HG02840 (cell line): ENCODE measurements around the gene RASL11A.
"Not testable (repeated sequence)": the region's sequence is repeated elsewhere in the genome, so short reads cannot be mapped to it uniquely, and the experiment has no call there.

Experiments used
- ATAC-seq: cut with Tn5 transposase; IDR thresholded peaks from one replicate; pipeline ENCODE4 v1.9.1; 2021; ENCODE audit warnings: mild to moderate bottlenecking, moderate library complexity, moderate number of reproducible peaks; ENCODE audit not compliant: unreplicated experiment, low FRiP score

The RASL11A gene

GRCh38 chr13:27296496-27296895 is 25.9 kb downstream of the RASL11A start:
- no peak for ATAC-seq

- no peak for ATAC-seq
Observed at GRCh38 chr13:27298849-27299248, 28.2 kb downstream of the RASL11A start.

GRCh38 chr13:27300406-27300805 is 29.8 kb downstream of the RASL11A start:
- not testable (repeated sequence) for ATAC-seq

- ATAC-seq = no peak
Observed at GRCh38 chr13:27300941-27301586, 30.4 kb downstream of the RASL11A start.

- ATAC-seq = no peak
Observed at GRCh38 chr13:27302643-27303262, 32.1 kb downstream of the RASL11A start.

- no peak for ATAC-seq
Observed at GRCh38 chr13:27304099-27304498, 33.5 kb downstream of the RASL11A start.

GRCh38 chr13:27304611-27305010 is 34.0 kb downstream of the RASL11A start:
- ATAC-seq = no peak

GRCh38 chr13:27306364-27306763 is 35.7 kb downstream of the RASL11A start:
- ATAC-seq = no peak

- ATAC-seq = no peak
Observed at GRCh38 chr13:27308941-27309340, 38.3 kb downstream of the RASL11A start.

- no peak for ATAC-seq
Observed at GRCh38 chr13:27309401-27309958, 38.9 kb downstream of the RASL11A start.

- ATAC-seq = no peak
Observed at GRCh38 chr13:27309967-27310598, 39.5 kb downstream of the RASL11A start.

GRCh38 chr13:27310946-27311345 is 40.3 kb downstream of the RASL11A start:
- ATAC-seq = no peak

- ATAC-seq = no peak
Observed at GRCh38 chr13:27311518-27312210, 41.0 kb downstream of the RASL11A start.

- no peak for ATAC-seq
Observed at GRCh38 chr13:27313770-27314169, 43.1 kb downstream of the RASL11A start.

GRCh38 chr13:27319404-27319803 is 48.8 kb downstream of the RASL11A start:
- ATAC-seq = no peak

- no peak for ATAC-seq
Observed at GRCh38 chr13:27321468-27322431, 51.1 kb downstream of the RASL11A start.

GRCh38 chr13:27322443-27322842 is 51.8 kb downstream of the RASL11A start:
- ATAC-seq = not testable (repeated sequence)
